T-helper 9 cell (primary cell): ENCODE data around the gene CABP4.
"Not testable (repeated sequence)": the region's sequence is repeated elsewhere in the genome, so short reads cannot be mapped to it uniquely, and the experiment has no call there.

Experiments
- DNase-seq: peaks from one replicate; pipeline ENCODE4 v3.0.0-alpha.2; 2020

CABP4 gene

GRCh38 chr11:67419325-67420049 lies 35.7 kb upstream of the CABP4 start:
- DNase-seq, result no peak

DNA sequence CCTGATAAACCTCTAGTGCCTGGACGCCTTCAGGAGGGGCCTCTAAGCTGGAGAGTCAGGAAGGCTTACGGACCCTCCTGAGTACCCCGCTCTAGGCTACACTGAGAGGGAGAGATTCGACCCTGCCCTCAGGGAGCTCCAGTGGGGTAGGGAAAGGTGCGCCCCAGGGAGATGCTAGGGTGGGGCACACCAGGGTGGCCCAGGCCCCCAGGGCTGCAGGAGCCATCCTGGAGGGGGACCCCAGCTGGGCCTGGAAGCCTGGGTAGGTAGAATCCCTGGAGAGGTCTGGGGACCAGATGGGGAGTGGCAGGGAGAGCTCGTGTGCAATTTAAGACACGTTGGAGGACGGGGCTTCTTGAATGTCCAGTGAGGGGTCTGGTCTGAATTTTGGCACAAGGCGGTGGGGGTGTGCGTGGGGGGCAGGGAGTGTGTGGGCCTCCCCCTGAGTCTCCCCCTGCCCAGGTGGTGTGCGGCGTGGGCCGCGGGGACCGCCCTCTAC lies 35.0 kb upstream of the CABP4 start:
- no peak for DNase-seq

- DNase-seq, result peak; percentile 99
These were observed 34.3 kb upstream of the CABP4 start for GRCh38 chr11:67420646-67421429.

DNA sequence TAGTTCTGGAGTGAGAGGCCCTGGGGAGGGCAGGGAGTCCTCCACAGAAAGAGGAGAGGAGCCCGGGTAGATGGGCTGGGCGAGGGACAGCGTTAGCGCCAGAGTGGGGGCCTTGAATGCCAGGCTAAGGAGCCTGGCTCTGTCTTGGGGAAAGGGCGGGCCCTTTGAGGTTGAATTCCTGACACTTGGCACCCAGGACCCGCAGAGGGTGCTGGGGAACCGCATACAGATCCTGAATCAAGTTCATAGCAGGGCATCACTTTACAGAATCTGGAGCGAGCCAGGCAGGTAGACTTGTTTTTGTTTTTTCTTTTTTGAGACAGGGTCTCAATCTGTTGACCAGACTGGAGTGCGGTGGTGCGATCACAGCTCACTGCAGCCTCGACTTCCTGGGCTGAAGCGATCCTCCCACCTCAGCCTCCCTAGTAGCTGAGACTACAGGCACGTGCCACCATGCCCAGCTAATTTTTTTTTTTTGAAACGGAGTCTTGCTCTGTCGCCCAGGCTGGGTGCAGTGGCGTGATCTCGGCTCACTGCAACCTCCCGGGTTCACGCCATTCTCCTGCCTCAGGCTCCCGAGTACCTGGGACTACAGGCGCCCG lies 33.6 kb upstream of the CABP4 start:
- DNase-seq, result no peak

DNA sequence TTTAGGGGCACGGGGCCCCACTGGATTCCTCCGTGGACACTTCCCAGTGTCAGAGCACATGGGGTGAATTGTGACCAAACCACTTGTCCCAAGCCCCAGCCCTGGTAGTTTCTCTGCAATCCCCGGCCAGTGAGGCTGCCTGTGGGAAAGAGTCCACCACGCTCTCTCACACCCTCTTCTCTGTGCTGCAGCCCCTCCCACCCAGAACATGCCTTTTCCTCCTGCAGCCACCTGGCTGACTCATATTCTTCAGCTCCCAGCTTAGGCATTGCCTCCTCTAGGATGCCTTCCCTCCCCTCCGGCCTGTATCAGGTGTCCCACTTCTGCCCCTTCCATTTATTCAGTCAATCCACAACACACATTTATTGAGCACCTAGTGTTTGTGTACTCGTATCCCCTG lies 32.3 kb upstream of the CABP4 start:
- DNase-seq, result no peak

- no peak for DNase-seq
These were observed 31.7 kb upstream of the CABP4 start for GRCh38 chr11:67423466-67423865.

GRCh38 chr11:67423891-67424613 lies 31.1 kb upstream of the CABP4 start:
- DNase-seq, result no peak

DNA sequence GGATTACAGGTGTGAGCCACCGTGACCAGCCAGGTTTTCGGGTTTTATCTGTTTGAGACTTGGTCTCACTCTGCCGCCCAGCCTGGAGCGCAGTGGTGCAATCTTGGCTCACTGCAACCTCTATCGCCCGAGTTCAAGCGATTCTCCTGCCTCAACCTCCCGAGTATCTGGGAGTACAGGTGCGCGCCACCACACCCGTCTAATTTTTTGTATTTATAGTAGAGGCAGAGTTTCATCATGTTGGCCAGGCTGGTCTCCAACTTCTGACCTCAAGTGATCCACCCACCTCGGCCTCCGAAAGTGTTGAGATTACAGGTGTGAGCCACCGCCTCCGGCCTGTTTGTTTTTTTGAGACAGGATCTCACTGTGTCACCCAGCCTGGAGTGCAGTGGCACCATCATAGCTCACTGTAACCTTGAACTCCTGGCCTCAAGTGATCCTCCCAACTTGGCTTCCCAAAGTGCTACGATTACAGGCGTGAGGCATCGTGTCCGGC lies 27.7 kb upstream of the CABP4 start:
- DNase-seq, result not testable (repeated sequence)

GRCh38 chr11:67428052-67429001 lies 26.8 kb upstream of the CABP4 start, which contains the start of gene RPS6KB2:
Gene RPS6KB2, plus strand, starts transcription at chr11:67428494. Its CDS starts 52 bp downstream, at chr11:67428546.
- peak; percentile 100 for DNase-seq

- DNase-seq, result no peak
These were observed 26.0 kb upstream of the CABP4 start for GRCh38 chr11:67429038-67429668.

- DNase-seq, result no peak
These were observed 25.4 kb upstream of the CABP4 start for GRCh38 chr11:67429722-67430121.

GRCh38 chr11:67431346-67432249 lies 23.6 kb upstream of the CABP4 start:
- DNase-seq, result no peak

- DNase-seq, result no peak
These were observed 22.4 kb upstream of the CABP4 start for GRCh38 chr11:67432655-67433349.

- no peak for DNase-seq
These were observed 21.4 kb upstream of the CABP4 start for GRCh38 chr11:67433536-67434394.

- no peak for DNase-seq
These were observed 20.7 kb upstream of the CABP4 start for GRCh38 chr11:67434395-67434881.

- no peak for DNase-seq
These were observed 20.0 kb upstream of the CABP4 start for GRCh38 chr11:67435031-67435726.

DNA sequence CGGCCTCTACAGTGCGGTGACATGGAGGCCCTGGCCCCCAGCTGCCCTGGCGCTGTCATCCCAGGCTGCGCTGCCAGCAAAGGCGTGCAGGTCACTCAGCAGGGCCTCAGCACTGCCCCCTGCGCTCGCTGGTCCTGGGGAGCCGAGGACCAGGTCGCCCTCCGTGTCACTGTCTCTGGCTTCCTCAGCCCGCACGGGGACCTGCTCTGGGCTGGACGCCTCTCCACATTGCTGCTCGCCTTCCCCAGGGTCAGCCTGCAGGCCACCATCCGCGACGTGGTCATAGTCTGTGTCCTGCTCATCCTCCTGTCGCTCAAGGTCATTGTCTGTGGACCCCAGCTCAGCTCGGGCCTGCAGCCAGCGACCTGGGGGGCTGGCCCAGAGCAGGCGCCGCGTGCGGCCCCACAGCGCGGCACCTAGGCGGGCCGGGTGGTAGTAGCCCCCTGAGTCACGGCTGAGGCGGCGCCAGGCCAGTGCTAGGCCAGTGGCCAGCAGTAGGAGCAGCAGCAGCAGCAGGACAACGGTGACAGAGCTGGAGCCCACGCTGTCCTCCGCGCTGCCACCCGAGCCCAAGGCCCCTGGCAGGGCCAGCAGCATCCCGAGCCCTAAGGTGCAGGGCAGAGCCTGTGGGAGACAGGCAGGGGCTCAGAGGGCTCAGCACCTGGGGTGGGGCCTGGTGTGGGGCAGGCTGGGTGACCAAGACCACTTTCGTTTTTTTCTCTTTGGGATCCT lies 19.3 kb upstream of the CABP4 start:
- no peak for DNase-seq
